ENCODE results near the gene TSSK3.
A peak's percentile ranks its signal among the peaks of the same experiment; 100 is the strongest.
"Not testable (repeated sequence)": the region's sequence is repeated elsewhere in the genome, so short reads cannot be mapped to it uniquely, and the experiment has no call there.

The TSSK3 gene

GRCh38 chr1:32339363-32339978 is 22.9 kb upstream of the TSSK3 start:
- DNase-seq = no peak

GRCh38 chr1:32341186-32341757 is 21.1 kb upstream of the TSSK3 start:
- no peak for DNase-seq

- DNase-seq = no peak
Observed at GRCh38 chr1:32341971-32342370, 20.4 kb upstream of the TSSK3 start.

- DNase-seq = no peak
Observed at GRCh38 chr1:32342704-32343103, 19.6 kb upstream of the TSSK3 start.

GRCh38 chr1:32345289-32345827 is 17.0 kb upstream of the TSSK3 start:
- no peak for DNase-seq

DNA sequence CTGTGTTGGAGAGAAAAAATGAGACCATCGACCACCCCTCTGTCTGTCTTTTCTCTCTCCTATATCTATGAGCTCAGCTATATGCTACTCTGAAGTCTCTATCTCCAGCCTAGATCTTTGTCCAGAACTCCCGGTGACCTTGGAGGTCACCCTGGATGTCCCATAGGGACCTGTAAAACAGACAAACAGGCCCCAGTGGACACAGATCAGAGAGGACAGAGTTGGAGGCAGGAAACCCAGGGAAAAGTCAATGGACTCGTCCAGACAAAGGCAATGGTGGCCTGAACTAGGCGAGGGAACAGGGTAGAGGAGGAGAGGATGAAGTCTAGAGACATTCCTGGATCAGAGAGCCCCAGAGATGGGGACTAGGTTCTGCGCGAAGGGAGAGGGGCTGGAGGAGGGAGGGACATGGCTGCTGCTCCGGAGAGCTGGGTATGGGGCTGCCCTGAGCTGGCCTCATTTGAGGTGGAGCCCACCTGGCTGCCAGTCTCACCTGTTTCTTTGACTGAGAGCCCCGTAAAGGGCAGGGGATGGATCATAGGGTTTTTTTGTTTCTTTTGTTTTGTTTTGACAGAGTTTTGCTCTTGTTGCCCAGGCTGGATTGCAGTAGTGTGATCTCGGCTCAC is 15.7 kb upstream of the TSSK3 start:
- no peak for DNase-seq

- no peak for DNase-seq
Observed at GRCh38 chr1:32349211-32349708, 13.1 kb upstream of the TSSK3 start.

DNA sequence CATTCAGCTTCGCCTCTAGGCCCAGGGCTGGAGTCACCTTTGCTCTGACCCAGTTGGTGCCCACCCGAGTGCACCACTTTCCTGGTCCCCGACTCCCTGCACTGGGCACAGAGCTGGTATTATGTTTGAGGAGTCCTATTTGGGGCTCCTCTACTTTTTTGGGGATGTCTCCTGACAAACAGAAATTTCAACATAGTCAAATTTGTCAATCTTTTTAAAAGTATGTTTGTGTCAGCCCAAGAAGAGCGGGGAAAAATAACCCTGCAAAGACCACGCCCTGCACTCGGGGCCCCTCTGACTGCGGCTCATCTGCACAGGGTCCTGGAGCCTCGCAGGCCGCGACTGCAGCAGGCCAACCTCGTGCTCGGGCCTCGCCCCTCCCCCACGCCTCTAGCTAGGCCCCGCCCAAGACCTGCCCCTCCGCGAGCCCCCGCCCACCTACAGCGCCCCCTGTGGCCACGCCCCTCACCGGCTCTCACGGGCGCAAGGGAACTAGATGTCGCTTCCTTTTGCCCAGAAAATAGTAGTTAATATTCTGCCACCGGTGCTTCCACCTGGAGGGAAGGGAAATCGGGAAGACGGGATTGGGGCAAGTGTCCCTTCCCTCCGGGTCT is 11.4 kb upstream of the TSSK3 start:
- DNase-seq = peak; percentile 69

GRCh38 chr1:32351399-32352238 is 10.7 kb upstream of the TSSK3 start:
- DNase-seq = peak; percentile 85

GRCh38 chr1:32352239-32352745 is 10.0 kb upstream of the TSSK3 start:
- no peak for DNase-seq

- DNase-seq = no peak
Observed at GRCh38 chr1:32352831-32353383, 9.4 kb upstream of the TSSK3 start.

DNA sequence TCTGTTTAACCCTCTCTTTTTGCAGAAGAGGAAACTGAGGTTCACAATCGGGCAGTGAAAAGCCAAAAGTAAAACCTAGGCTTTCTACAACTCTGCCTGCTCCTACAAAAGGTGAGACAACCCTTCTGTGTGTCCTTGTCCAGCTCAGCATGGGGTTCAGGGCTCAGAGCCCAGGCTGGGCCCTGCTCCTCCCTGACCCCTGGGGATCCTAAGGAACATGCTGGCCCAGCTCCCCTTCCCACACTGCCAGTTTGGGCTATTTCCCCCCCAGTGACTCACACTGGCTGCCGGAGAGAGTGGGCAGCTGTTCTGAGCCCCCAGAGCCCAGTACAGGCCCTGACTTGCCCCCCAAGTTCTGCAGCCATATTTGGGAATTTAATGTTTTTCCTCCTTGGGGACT is 8.9 kb upstream of the TSSK3 start:
- no peak for DNase-seq

DNA sequence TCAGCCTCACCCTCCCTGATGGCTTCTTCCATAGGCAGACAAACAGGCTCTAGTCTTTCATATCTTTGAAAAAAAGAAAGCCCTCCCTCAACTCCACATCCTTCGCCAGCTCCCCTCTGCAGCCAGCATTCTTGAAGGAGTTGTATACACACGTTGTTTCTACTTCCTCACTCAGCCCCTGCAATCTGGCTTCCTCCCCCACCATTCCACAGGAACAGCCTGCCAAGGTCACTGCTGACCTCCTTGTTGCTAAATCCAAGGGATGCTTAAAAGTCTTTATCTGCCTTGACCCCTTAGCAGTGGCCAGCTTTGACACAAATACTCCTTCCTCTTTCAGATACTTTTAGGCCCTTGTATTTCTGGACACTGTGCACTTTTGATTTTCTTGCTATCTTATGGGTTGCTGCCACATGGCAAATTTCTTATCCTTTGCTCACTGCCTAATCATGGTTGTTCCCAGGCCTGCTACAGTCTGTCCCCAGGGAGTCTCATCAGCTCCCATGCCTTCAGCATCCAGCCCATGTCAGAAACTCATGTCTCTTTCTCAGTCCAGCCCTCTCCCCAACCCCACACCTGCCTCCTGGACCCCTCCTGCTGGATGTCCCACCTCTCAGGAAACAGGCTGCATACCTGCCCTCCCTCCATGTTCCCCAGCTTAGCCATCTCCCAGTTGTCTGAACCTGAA is 8.3 kb upstream of the TSSK3 start:
- no peak for DNase-seq

DNA sequence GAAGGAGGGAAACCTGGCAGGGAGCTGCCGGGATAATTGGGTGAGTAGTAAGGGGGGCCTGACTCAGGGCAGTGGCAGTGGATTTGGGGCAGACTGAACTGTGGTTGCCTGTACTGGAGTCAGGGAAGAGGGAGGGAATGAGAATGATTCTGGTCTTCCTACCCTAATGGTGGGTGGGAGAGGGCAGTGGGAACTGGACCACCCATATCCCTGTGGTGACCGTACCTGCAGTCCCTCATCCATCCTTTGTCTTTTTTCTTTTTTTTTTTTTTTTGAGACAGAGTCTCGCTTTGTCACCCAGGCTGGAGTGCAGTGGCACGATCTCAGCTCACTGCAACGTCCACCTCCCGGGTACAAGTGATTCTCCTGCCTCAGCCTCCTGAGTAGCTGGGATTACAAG is 6.6 kb upstream of the TSSK3 start:
- not testable (repeated sequence) for DNase-seq

DNA sequence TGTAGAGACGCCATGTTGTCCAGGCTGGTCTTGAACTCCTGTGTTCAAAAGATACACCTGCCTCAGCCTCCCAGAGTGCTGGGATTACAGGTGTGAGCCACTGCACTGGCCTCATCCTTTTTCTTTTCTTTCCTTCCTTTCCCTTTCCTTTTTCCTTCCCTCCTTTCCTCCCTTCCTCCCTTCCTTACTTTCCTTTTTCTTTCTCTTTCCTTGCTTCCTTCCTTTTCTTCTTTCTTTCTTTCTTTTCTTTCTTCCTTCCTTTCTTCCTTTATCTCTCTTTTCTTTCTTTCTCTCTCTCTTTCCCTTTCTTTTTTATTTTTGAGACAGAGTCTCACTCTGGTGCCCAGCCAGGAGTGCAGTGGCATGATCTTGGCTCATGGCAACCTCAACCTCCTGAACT is 5.9 kb upstream of the TSSK3 start:
- DNase-seq = no peak

- DNase-seq = no peak
Observed at GRCh38 chr1:32357614-32358013, 4.7 kb upstream of the TSSK3 start.

- no peak for DNase-seq
Observed at GRCh38 chr1:32358435-32358834, 3.9 kb upstream of the TSSK3 start.

DNA sequence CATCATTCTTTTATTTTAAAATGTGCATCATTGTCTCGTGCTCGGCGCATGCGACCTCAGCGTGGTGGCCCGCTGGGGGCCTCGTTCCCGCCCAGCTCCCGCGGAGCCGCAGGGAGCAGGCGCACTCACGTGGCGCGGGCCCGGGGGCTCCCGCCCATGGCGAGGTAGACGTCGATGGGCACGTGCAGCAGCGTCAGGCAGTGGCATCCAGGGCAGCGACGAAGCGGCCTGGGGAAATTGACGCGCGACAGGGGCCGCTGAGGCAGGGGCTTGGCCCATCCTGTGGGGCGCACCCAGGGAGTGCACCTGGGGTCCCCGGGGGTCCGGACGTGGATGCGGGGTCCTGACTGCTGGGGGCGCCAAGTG is 1.0 kb upstream of the TSSK3 start:
- no peak for DNase-seq

GRCh38 chr1:32361674-32362473 is 465 bp upstream of the TSSK3 start:
- no peak for DNase-seq

- DNase-seq = no peak
Observed at GRCh38 chr1:32363713-32364112, 1.4 kb downstream of the TSSK3 start.

- DNase-seq = no peak
Observed at GRCh38 chr1:32364836-32365235, 2.5 kb downstream of the TSSK3 start.

Measured in NCI-H1417 treated with DMSO at 0.1 percent for 48 hours (cell line).